Epithelial cell of proximal tubule (primary cell): ENCODE data around the gene ZNFX1. TPM values are rescaled to one million over a fixed set of nuclear protein-coding genes. Genes with fewer than 3 reads are reported as not detected.

Experiments
- DNase-seq: peaks from one replicate; pipeline ENCODE4 v3.0.0-alpha.2; 2011; ENCODE audit warnings: low read depth
- H3K4me3 ChIP-seq: 2 replicates; pipeline ENCODE4 v1.5.1; 2011; ENCODE audit warnings: low read depth, mild to moderate bottlenecking, low read length
- total RNA-seq: library from RNA; depleted of rRNA; stranded (reverse); fragments of >200 nt; gene quantifications from 2 replicates; pipeline ENCODE4 v1.2.3, GENCODE V29; 2015
- TF ChIP-seq, protein P1 (sequence below): conservative IDR thresholded peaks from 2 replicates; pipeline ENCODE4 v1.5.1; 2012; ENCODE audit warnings: low read depth, mild to moderate bottlenecking, low read length

Gene ZNFX1
- total RNA-seq, 1 donor from 2014 or later, result 16.0 TPM

DNA sequence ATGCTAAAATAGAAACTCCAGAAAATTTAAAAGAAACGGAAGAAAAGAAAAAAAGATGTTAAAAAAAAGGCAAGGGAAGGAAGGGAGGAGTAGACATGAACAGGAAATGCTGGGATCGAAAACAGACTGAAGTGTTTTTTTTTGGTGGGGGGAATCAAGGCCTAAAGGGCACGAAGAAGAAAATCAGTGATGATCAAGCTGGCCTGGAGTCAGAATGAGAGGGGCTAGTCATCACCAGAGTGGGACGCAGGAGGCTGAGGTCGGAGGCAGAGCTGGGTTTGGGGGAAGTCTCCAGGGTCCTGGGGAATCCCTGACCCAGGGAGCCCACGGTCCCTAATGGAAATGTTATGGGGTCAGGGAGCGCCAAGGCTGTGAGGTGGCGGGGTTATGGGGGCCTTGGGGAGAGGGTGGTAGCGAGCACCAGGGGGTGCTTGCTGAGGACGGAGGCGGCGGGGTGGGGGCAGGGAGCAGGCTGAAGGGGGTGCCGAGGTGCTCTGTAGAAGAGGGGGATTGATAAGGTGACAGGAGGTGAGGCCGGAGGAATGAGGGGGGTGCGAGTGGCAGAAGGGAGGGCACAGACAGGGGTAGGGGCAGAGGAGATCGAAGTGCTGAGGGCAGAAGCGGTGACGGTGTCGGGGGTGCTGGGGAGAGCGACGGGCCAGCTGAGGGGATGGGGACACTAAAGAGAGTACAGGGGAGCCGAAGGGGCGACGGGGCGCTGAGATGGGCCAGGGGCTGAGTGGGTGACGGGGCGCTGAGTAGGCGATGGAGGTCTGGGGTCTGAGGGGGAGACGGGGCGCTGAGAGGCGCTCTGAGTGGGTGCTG lies 684 bp downstream of the ZNFX1 start:
- peak overlapping the region; percentile 98 for H3K4me3 ChIP-seq
- TF ChIP-seq, protein P1, sequence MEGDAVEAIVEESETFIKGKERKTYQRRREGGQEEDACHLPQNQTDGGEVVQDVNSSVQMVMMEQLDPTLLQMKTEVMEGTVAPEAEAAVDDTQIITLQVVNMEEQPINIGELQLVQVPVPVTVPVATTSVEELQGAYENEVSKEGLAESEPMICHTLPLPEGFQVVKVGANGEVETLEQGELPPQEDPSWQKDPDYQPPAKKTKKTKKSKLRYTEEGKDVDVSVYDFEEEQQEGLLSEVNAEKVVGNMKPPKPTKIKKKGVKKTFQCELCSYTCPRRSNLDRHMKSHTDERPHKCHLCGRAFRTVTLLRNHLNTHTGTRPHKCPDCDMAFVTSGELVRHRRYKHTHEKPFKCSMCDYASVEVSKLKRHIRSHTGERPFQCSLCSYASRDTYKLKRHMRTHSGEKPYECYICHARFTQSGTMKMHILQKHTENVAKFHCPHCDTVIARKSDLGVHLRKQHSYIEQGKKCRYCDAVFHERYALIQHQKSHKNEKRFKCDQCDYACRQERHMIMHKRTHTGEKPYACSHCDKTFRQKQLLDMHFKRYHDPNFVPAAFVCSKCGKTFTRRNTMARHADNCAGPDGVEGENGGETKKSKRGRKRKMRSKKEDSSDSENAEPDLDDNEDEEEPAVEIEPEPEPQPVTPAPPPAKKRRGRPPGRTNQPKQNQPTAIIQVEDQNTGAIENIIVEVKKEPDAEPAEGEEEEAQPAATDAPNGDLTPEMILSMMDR, result no peak
- DNase-seq, result no peak

DNA sequence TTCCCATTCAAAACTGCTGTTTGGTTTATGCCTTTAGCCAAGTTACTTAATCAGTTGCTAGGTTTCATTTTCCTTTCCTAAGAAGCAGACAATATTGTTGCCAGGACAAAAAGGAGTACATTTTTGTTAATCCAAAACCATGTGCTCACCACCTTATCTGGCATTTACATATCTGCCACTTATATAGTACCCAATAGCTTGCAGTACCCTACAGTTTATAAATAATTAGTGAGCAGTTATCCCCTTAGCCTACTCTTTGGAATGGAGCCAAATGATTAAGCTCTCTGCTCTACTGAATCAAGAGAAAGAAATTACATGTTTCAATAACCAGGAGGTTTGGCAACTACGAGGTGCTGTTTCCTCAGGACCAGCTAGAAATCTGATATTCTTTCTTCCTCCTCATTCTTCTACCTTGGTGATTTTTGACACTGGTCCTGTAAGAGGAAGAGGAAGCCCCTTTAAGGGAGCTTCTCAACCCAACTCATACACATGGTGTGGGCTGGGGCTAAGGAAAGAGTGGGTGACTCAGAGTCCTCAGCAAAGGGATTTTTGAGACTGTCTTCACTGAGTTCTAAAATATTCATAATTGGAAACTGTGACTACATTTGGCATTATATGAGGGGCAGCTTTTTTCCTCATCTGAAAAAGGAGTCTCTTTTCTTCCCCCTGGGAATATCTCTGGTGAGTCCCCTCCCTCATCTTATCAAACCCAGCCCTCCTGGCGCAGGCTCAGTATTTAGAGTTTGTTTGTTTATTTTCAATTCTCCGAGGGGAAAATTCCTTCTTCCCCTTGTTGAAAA lies 1.5 kb downstream of the ZNFX1 start:
- TF ChIP-seq, protein P1, result no peak
- H3K4me3 ChIP-seq, result peak overlapping the region; percentile 98
- peak; percentile 84 for DNase-seq

DNA sequence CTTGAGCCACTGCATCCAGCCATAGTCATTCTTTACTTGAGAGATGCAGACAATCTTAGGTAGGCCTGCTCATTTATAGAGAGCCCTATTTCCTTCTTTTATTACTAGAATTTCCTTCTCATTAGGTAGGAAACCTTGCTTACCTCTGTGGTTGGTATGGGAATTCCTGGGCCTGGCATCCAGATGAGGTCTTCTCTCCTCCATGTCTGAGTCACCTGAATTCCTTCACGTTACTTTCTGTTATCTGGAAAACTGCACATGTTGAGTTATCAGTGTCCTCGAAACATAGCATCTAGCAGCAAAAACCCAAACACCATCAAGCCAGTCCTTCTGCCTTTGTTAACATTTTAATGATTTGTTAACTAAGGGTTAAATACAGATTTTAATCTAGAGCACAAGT lies 2.2 kb downstream of the ZNFX1 start:
- TF ChIP-seq, protein P1, result no peak
- no peak overlapping the region for H3K4me3 ChIP-seq
- DNase-seq, result no peak

DNA sequence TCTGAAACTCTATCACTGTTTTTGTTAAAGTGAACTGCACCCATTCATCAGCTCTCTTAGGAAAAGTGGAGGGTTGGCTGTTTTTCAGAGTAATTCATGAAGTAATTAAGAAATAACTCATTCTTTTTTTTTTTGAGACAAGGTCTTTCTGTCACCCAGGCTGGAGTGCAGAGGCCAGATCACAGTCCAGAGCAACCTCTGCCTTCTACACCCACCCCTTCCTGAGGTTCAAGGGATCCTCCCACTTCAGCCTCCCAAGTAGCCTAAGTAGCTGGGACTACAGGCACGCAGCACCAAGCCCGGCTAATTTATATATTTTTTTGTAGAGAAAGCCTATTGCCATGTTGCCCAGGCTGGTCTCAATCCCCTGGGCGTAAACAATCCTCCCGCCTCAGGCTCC lies 2.6 kb downstream of the ZNFX1 start:
- H3K4me3 ChIP-seq, result no peak overlapping the region
- TF ChIP-seq, protein P1, result no peak
- DNase-seq, result no peak

DNA sequence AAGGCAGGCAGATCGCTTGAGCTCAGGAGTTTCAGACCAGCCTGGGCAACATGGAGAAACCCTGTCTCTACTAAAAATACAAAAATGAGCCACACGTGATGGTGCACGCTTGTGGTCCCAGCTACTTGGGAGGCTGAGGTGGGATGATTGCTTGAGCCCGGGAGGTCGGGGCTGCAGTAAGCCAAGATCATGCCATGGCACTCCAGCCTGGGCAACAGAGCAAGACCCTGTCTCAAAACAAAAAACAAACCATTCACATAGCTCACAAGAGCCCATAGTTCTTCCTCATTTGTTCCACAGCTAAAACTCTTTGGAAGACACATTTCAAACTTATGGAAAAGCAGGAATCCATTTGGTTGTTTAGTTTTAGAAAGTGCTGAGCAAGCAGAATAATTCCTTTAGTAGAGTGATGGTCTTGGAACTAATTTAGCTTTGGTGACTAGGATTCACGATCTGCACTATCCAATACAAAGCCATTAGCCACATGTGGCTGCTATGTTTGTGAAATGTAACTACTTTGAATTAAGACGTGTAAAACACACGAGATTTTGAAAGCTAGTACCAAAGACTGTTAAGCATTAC lies 4.1 kb downstream of the ZNFX1 start:
- TF ChIP-seq, protein P1, result no peak
- DNase-seq, result no peak
- H3K4me3 ChIP-seq, result no peak overlapping the region

DNA sequence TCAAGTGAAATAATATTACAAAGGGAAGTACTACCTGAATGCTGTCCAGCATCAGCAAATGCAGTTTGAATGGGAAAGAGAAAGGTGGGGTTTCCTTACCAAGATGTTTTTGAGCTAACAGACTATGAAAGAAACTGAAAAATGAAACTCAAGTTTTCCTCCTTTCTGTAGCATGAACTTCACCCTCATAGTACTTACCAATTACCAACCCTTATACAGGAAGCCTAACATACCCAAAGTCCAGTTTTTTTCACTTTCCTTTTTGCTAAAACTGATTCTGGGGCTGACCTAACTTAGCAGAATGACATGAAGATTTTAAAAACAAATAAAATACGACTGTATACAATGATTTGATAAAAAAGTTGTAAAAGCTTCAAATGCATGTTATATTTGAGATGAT lies 5.2 kb downstream of the ZNFX1 start:
- no peak overlapping the region for H3K4me3 ChIP-seq
- DNase-seq, result no peak
- TF ChIP-seq, protein P1, result no peak
